A673 (cell line): ENCODE measurements around the gene MED15. TPM values are rescaled to one million over a fixed set of nuclear protein-coding genes. Genes with fewer than 3 reads are reported as not detected.
"Not testable (repeated sequence)": the region's sequence is repeated elsewhere in the genome, so short reads cannot be mapped to it uniquely, and the experiment has no call there.

Source experiments
- BruUV-seq: library from RNA; stranded (reverse); fragments of 400-500 nt; replicated peaks from 2 replicates; lab custom pipeline; 2021; lab: Mats Ljungman, UMichigan
- CTCF ChIA-PET: fragments of 300-600 bp; sonication (Branson Sonifier 250); formaldehyde crosslinking; loops from one replicate; lab custom pipeline; 2022; ENCODE audit warnings: antibody characterized with exemption; lab: Charles Lee
- POLR2A ChIA-PET: fragments of 300-600 bp; sonication (Branson Sonifier 250); formaldehyde crosslinking; loops from one replicate; lab custom pipeline; 2022; ENCODE audit warnings: antibody characterized with exemption; ENCODE audit not compliant: low non-redundant PET; lab: Charles Lee
- DNase-seq: peaks from one replicate; pipeline ENCODE4 v3.0.0-alpha.2; 2015; ENCODE audit warnings: low spot score
- H3K27ac ChIP-seq: fragments of 200-600 bp; sonication (generic); 2 replicates; pipeline ENCODE4 v1.5.1; 2016; ENCODE audit warnings: mixed run types, low read depth, mild to moderate bottlenecking, mixed read lengths, antibody characterized with exemption, low read length; ENCODE audit not compliant: poor library complexity, severe bottlenecking
- H3K27me3 ChIP-seq: fragments of 200-600 bp; sonication (generic); replicated peaks from 2 replicates; pipeline ENCODE4 v1.6.1; 2017; ENCODE audit warnings: mixed run types, low read depth, mild to moderate bottlenecking, mixed read lengths, antibody characterized with exemption, low read length; ENCODE audit not compliant: insufficient read depth, poor library complexity
- H3K36me3 ChIP-seq: fragments of 200-600 bp; sonication (generic); 2 replicates; pipeline ENCODE4 v1.6.1; 2016; ENCODE audit warnings: mixed run types, mild to moderate bottlenecking, mixed read lengths, antibody characterized with exemption, low read length; ENCODE audit not compliant: insufficient read depth, poor library complexity, severe bottlenecking
- H3K4me1 ChIP-seq: fragments of 200-600 bp; sonication (generic); 2 replicates; pipeline ENCODE4 v1.6.1; 2017; ENCODE audit warnings: mixed run types, mild to moderate bottlenecking, mixed read lengths, antibody characterized with exemption, low read length; ENCODE audit not compliant: insufficient read depth, poor library complexity, severe bottlenecking
- H3K4me3 ChIP-seq: fragments of 200-600 bp; sonication (generic); 2 replicates; pipeline ENCODE4 v1.5.1; 2016; ENCODE audit warnings: low read depth, mixed run types, mild to moderate bottlenecking, mixed read lengths, low read length; ENCODE audit not compliant: poor library complexity, severe bottlenecking
- H3K9me3 ChIP-seq: fragments of 200-600 bp; sonication (generic); 2 replicates; pipeline ENCODE4 v1.6.1; 2016; ENCODE audit warnings: mixed run types, low read depth, mild to moderate bottlenecking, mixed read lengths, antibody characterized with exemption, low read length; ENCODE audit not compliant: poor library complexity, severe bottlenecking
- CTCF ChIP-seq: fragments of 300-800, 200-600 bp; sonication (generic); conservative IDR thresholded peaks from 2 replicates; pipeline ENCODE4 v1.5.1; 2017; ENCODE audit warnings: low read depth, mild to moderate bottlenecking, antibody characterized with exemption, low read length, moderate library complexity, mixed read lengths
- EZH2 ChIP-seq: fragments of 200-600 bp; sonication (generic); IDR thresholded peaks from 2 replicates; pipeline ENCODE4 v1.6.1; 2017; ENCODE audit warnings: borderline replicate concordance, low read depth, mild to moderate bottlenecking, mixed read lengths, antibody characterized with exemption, low read length; ENCODE audit not compliant: poor library complexity, severe bottlenecking
- intact Hi-C: fragments of 100-400 bp; cut with micrococcal nuclease; formaldehyde crosslinking; loops from one replicate; pipeline ENCODE4 v1.10.0; 2022; ENCODE audit not compliant: unreplicated experiment
- total RNA-seq: library from RNA; stranded (reverse); gene quantifications from 2 replicates; pipeline ENCODE4 v1.2.3, GENCODE V29; 2021

MED15 gene
- total RNA-seq, 1 experiment from 2014 or later: 96.2 TPM

- no TSS peak for BruUV-seq
- H3K4me3 ChIP-seq: no peak overlapping the region
- TF ChIP-seq CTCF (no peak), EZH2 (no peak)
- no peaks in the 10 kb centered on the region for H3K27me3 ChIP-seq
- intact Hi-C loops: no loop called here
- H3K9me3 ChIP-seq: no peaks in the 10 kb centered on the region
- H3K36me3 ChIP-seq: no peaks in the 10 kb centered on the region
- no peak overlapping the region for H3K27ac ChIP-seq
- CTCF ChIA-PET: no interaction called here
- no peak for DNase-seq
- POLR2A ChIA-PET: no interaction called here
- H3K4me1 ChIP-seq: no peaks in the 10 kb centered on the region
These were observed 27.7 kb upstream of the MED15 start for GRCh38 chr22:20479612-20480196.

- H3K27ac ChIP-seq, H3K27me3 ChIP-seq, H3K9me3 ChIP-seq, DNase-seq, H3K4me3 ChIP-seq, intact Hi-C loops, H3K36me3 ChIP-seq, CTCF ChIA-PET, H3K4me1 ChIP-seq, BruUV-seq, POLR2A ChIA-PET: not testable (repeated sequence)
These were observed 24.3 kb upstream of the MED15 start for GRCh38 chr22:20483143-20483506.

- Histone ChIP-seq H3K27me3 (no peaks in the 10 kb centered on the region), H3K9me3 (no peaks in the 10 kb centered on the region), H3K36me3 (no peaks in the 10 kb centered on the region), H3K4me1 (no peaks in the 10 kb centered on the region), H3K27ac (no peak overlapping the region), H3K4me3 (no peak overlapping the region)
- BruUV-seq: no TSS peak
- no peak for TF ChIP-seq EZH2
- no peak for TF ChIP-seq CTCF
- POLR2A ChIA-PET: no interaction called here
- intact Hi-C loops: no loop called here
- DNase-seq: no peak
- CTCF ChIA-PET: no interaction called here
These were observed 23.6 kb upstream of the MED15 start for GRCh38 chr22:20483771-20484170.
